Right atrium auricular region (tissue), 2 donors: ENCODE results near the gene RABL3. TPM values are rescaled to one million over a fixed set of nuclear protein-coding genes. Genes with fewer than 3 reads are reported as not detected.

Source experiments
- DNase-seq: peaks from one replicate; pipeline ENCODE4 v3.0.0-alpha.2; 2019; ENCODE audit warnings: low spot score
- H3K27ac ChIP-seq, 2 donors: fragments of 200-600 bp; sonication (generic); 1 replicate in 1 of 2; 2 replicates in 1 of 2; pipeline ENCODE4 v1.5.1; 2016 to 2019
- H3K27me3 ChIP-seq, 2 donors: fragments of 200-600 bp; sonication (generic); one replicate each; pipeline versions ENCODE4 v1.5.1 to v1.6.0; 2017 to 2019
- H3K36me3 ChIP-seq: fragments of 200-600 bp; sonication (generic); one replicate; pipeline ENCODE4 v1.5.1; 2016
- H3K4me1 ChIP-seq, 2 donors: fragments of 200-600 bp; sonication (generic); one replicate each; pipeline versions ENCODE4 v1.5.1 to v1.6.0; 2017 to 2019
- H3K4me3 ChIP-seq, 2 donors: fragments of 200-600 bp; sonication (generic); 1 replicate in 1 of 2; 2 replicates in 1 of 2; pipeline ENCODE4 v1.5.1; 2017 to 2019; ENCODE audit warnings: mild to moderate bottlenecking in 1 of 2, moderate library complexity in 1 of 2
- H3K9me3 ChIP-seq, 2 donors: fragments of 200-600 bp; sonication (generic); one replicate each; pipeline ENCODE4 v1.5.1; 2019
- CTCF ChIP-seq, 2 donors: fragments of 200-600 bp; sonication (generic); IDR thresholded peaks; one replicate each; pipeline ENCODE4 v1.5.1; 2019; ENCODE audit warnings: antibody characterized with exemption in 2 of 2
- total RNA-seq, 2 donors: library from RNA; depleted of rRNA; stranded (reverse); fragments of >200 nt; gene quantifications; one replicate each; pipeline ENCODE4 v1.1.0, GENCODE V29; 2016

The RABL3 gene
- total RNA-seq, 2 donors from 2014 or later, result 7.6 to 14.2 TPM

DNA sequence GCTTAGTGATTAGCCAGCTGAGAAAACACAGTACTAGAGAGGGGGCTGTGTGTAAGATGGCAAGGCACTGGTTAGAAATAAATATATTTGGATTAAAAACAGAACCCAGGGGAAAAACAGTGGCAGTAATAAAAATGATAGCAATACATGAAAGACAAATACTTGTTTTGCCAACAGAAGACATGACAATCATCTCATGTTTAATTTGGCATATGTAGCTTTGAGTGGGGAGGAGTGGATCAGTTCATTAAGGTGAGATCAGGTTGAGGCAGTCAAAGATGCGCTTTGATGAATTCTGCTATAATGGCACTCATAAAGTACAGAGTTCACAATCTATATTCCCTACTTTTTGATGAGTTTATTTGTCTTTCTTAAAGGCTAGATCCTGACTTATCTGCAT is 56.9 kb downstream of the RABL3 start:
- DNase-seq, result no peak
- H3K4me1 ChIP-seq, result no peaks in the 10 kb centered on the region
- no peaks in the 10 kb centered on the region for H3K9me3 ChIP-seq
- no peak overlapping the region for H3K4me3 ChIP-seq
- no peaks in the 10 kb centered on the region for H3K36me3 ChIP-seq
- H3K27ac ChIP-seq, result no peak overlapping the region
- no peak for TF ChIP-seq CTCF (IDR thresholded peaks at IDR 0.05)
- no peaks in the 10 kb centered on the region for H3K27me3 ChIP-seq

DNA sequence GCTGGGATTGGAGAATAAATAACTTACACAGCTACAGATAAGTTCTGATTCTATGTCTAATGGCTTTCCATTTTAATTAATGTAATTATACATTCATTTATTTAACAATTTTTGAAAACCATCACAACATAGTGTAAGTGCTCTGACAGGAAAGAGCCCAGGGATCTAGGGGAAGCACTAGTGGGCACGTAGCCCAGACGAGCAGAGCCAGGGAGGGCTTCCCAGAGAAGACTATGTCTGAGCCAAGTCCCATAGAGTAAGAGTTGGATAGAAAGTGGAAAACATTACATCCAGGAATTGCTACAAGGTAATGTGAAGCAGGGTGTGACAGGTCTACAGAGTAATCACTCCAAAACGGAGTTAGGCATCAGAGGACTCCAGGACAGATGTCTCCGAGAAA is 57.4 kb downstream of the RABL3 start:
- Histone ChIP-seq H3K4me1 (no peaks in the 10 kb centered on the region), H3K27me3 (no peaks in the 10 kb centered on the region), H3K27ac (no peak overlapping the region), H3K9me3 (no peaks in the 10 kb centered on the region), H3K36me3 (no peaks in the 10 kb centered on the region), H3K4me3 (no peak overlapping the region)
- no peak for DNase-seq
- no peak for TF ChIP-seq CTCF (IDR thresholded peaks at IDR 0.05)

GRCh38 chr3:120683671-120684301 is 58.5 kb downstream of the RABL3 start:
- no peaks in the 10 kb centered on the region for H3K27me3 ChIP-seq

DNA sequence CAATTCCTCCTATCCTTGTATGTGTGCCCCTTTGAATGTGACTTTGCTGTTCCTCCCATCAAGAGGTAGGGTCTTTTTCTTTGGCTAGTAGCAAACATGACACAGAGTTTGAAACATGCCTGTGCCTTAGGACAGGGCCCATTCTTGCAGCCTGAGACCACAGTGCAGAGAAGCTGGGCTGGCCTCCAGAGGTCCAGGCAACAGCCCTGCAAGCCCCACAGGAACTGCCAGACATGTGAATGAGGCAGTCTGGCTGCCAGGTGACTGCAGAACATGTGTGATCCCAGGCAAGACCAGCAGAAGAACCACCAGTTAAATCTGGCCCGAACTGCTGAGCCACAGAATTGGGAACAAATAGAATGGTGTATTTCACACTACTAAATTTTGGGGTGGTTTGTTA is 59.1 kb downstream of the RABL3 start:
- no peaks in the 10 kb centered on the region for H3K36me3 ChIP-seq
- no peak overlapping the region for H3K27ac ChIP-seq
- TF ChIP-seq CTCF (IDR thresholded peaks at IDR 0.05), result no peak
- H3K4me1 ChIP-seq, result peaks cover 0 to 12% of the 10 kb centered on the region in 2 donors
- DNase-seq, result no peak
- no peaks in the 10 kb centered on the region for H3K27me3 ChIP-seq
- no peak overlapping the region for H3K4me3 ChIP-seq
- H3K9me3 ChIP-seq, result no peaks in the 10 kb centered on the region

More at GRCh38 chr3:120683671-120684301, 58.5 kb downstream of the RABL3 start:
- Histone ChIP-seq H3K9me3 (no peaks in the 10 kb centered on the region), H3K36me3 (no peaks in the 10 kb centered on the region), H3K4me3 (no peak overlapping the region), H3K4me1 (peaks cover 0 to 6% of the 10 kb centered on the region in 2 donors), H3K27ac (no peak overlapping the region)
- TF ChIP-seq CTCF (IDR thresholded peaks at IDR 0.05), result no peak
- DNase-seq, result no peak

GRCh38 chr3:120682095-120682681 is 60.1 kb downstream of the RABL3 start, which contains the start of gene HGD:
Gene HGD (minus strand): TSS chr3:120682239. CDS start chr3:120682111, 128 bp downstream.
- H3K4me1 ChIP-seq, result peaks cover 0 to 15% of the 10 kb centered on the region in 2 donors
- TF ChIP-seq CTCF (IDR thresholded peaks at IDR 0.05), result no peak
- H3K27ac ChIP-seq, result no peak within 1 kb of the TSS
- H3K9me3 ChIP-seq, result no peaks in the 10 kb centered on the region
- no peak within 1 kb of the TSS for H3K4me3 ChIP-seq
- no peak for DNase-seq
- H3K27me3 ChIP-seq, result no peaks in the 10 kb centered on the region
- no peaks in the 10 kb centered on the region for H3K36me3 ChIP-seq
